Activated CD4-positive, alpha-beta memory T cell treated with anti-CD3 and anti-CD28 coated beads, Interleukin-2, amount 10 ng/mL, durations not matched to agents 7 days and 5 days (primary cell): ENCODE measurements around the gene TMEM150A. TPM values are rescaled to one million over a fixed set of nuclear protein-coding genes. Genes with fewer than 3 reads are reported as not detected.
A peak's percentile ranks its signal among the peaks of the same experiment; 100 is the strongest.
"Not testable (repeated sequence)": the region's sequence is repeated elsewhere in the genome, so short reads cannot be mapped to it uniquely, and the experiment has no call there.

Source experiments
- CTCF ChIA-PET: fragments of 350-600 bp; sonication (Branson Sonifier 250); formaldehyde crosslinking; loops from one replicate; lab custom pipeline; 2021; ENCODE audit warnings: antibody characterized with exemption, inconsistent platforms; lab: Charles Lee
- POLR2A ChIA-PET: fragments of 350-600 bp; sonication (Branson Sonifier 250); formaldehyde crosslinking; loops from one replicate; lab custom pipeline; 2021; ENCODE audit warnings: antibody characterized with exemption; lab: Charles Lee
- DNase-seq: peaks from one replicate; pipeline ENCODE4 v3.0.0-alpha.2; 2020
- H3K27ac Mint-ChIP-seq: one replicate; pipeline ENCODE4 v1.8.0; 2021; ENCODE audit warnings: mild to moderate bottlenecking, mixed read lengths
- H3K27me3 Mint-ChIP-seq: one replicate; pipeline ENCODE4 v1.8.0; 2021; ENCODE audit warnings: mixed read lengths
- H3K36me3 Mint-ChIP-seq: one replicate; pipeline ENCODE4 v1.8.0; 2021; ENCODE audit warnings: low read depth, mixed read lengths
- H3K4me1 Mint-ChIP-seq: one replicate; pipeline ENCODE4 v1.8.0; 2021; ENCODE audit warnings: mixed read lengths
- H3K4me3 Mint-ChIP-seq: one replicate; pipeline ENCODE4 v1.8.0; 2021; ENCODE audit warnings: mild to moderate bottlenecking, mixed read lengths
- H3K9me3 Mint-ChIP-seq: one replicate; pipeline ENCODE4 v1.8.0; 2021; ENCODE audit warnings: mixed read lengths
- total RNA-seq, 2 experiments: library from RNA; stranded (reverse); gene quantifications; one replicate each; pipeline ENCODE4 v1.2.3, GENCODE V29; 2021

TMEM150A gene
- total RNA-seq, 2 experiments from 2014 or later, result 1.3 to 2.0 TPM

- H3K36me3 Mint-ChIP-seq, result peaks cover 39% of the 10 kb centered on the region
- no peaks in the 10 kb centered on the region for H3K27me3 Mint-ChIP-seq
- CTCF ChIA-PET, result interaction anchor here (1.2 to 1.8 kb wide), 4 partner anchors 9 to 59 kb away, joined by 3 to 6 read pairs (median 4); no protein-coding TSS in a partner anchor
- H3K9me3 Mint-ChIP-seq, result no peaks in the 10 kb centered on the region
- POLR2A ChIA-PET, result interaction anchor here (0.6 to 4.9 kb wide), 20 partner anchors 9 to 225 kb away, joined by 3 to 38 read pairs (median 4); partner anchors contain the start of genes C2orf68, ELMOD3, GGCX and MAT2A
- H3K4me1 Mint-ChIP-seq, result peaks cover 42% of the 10 kb centered on the region
- peak overlapping the region; percentile 68 for H3K27ac Mint-ChIP-seq
- peak overlapping the region; percentile 97 for H3K4me3 Mint-ChIP-seq
- DNase-seq, result peak; percentile 35
These were observed 24.0 kb downstream of the TMEM150A start for GRCh38 chr2:85578243-85579180.

- H3K4me3 Mint-ChIP-seq, result peak within 1 kb of the TSS; percentile 97
- ChIA-PET POLR2A (interaction anchor here (0.6 to 4.9 kb wide), 18 partner anchors 10 to 399 kb away, joined by 3 to 38 read pairs (median 4); partner anchors contain the start of genes C2orf68, ELMOD3, MAT2A and RETSAT), CTCF (interaction anchor here (0.7 to 1.8 kb wide), 7 partner anchors 8 to 171 kb away, joined by 3 to 6 read pairs (median 3); partner anchors contain the start of gene GGCX)
- no peaks in the 10 kb centered on the region for H3K9me3 Mint-ChIP-seq
- H3K4me1 Mint-ChIP-seq, result peaks cover 37% of the 10 kb centered on the region
- H3K27me3 Mint-ChIP-seq, result peaks cover 2% of the 10 kb centered on the region
- peak within 1 kb of the TSS; percentile 68 for H3K27ac Mint-ChIP-seq
- peak; percentile 71 for DNase-seq
- peaks cover 31% of the 10 kb centered on the region for H3K36me3 Mint-ChIP-seq
These were observed 24.9 kb downstream of the TMEM150A start, which contains the start of gene VAMP8 for GRCh38 chr2:85577386-85578242. TSS of gene VAMP8 (plus strand) at chr2:85577586. CDS start at chr2:85577647, 61 bp downstream.

GRCh38 chr2:85577063-85577385 is 25.5 kb downstream of the TMEM150A start:
- no peak for DNase-seq
- Mint-ChIP-seq H3K4me1 (peaks cover 34% of the 10 kb centered on the region), H3K36me3 (peaks cover 26% of the 10 kb centered on the region), H3K9me3 (no peaks in the 10 kb centered on the region), H3K27ac (peak overlapping the region; percentile 68), H3K4me3 (peak overlapping the region; percentile 97), H3K27me3 (peaks cover 6% of the 10 kb centered on the region)
- ChIA-PET POLR2A (interaction anchor here (0.6 to 4.9 kb wide), 12 partner anchors 10 to 399 kb away, joined by 3 to 38 read pairs (median 6); partner anchors contain the start of genes C2orf68, ELMOD3, MAT2A and RETSAT), CTCF (interaction anchor here (0.7 to 1.8 kb wide), 6 partner anchors 15 to 665 kb away, joined by 3 to 6 read pairs (median 3); partner anchors contain the start of gene GGCX)

GRCh38 chr2:85575739-85576138 is 26.8 kb downstream of the TMEM150A start:
- Mint-ChIP-seq H3K27me3 (peaks cover 13% of the 10 kb centered on the region), H3K4me3 (no peak overlapping the region), H3K27ac (no peak overlapping the region), H3K9me3 (no peaks in the 10 kb centered on the region), H3K4me1 (peaks cover 27% of the 10 kb centered on the region), H3K36me3 (peaks cover 19% of the 10 kb centered on the region)
- CTCF ChIA-PET, result interaction anchor here (1.1 kb wide), 1 partner anchor 12 kb away, joined by 3 read pairs; no protein-coding TSS in a partner anchor
- POLR2A ChIA-PET, result interaction anchor here (2.1 kb wide), 1 partner anchor 30 kb away, joined by 5 read pairs; no protein-coding TSS in a partner anchor
- DNase-seq, result no peak

GRCh38 chr2:85566265-85566664 is 36.2 kb downstream of the TMEM150A start:
- ChIA-PET CTCF (interaction anchor here (0.7 to 1.6 kb wide), 2 partner anchors 10 to 175 kb away, joined by 3 to 4 read pairs; no protein-coding TSS in a partner anchor), POLR2A (interaction anchor here (1.2 kb wide), 1 partner anchor 12 kb away, joined by 3 read pairs; the partner anchor contains the start of gene VAMP8)
- Mint-ChIP-seq H3K9me3 (no peaks in the 10 kb centered on the region), H3K27ac (no peak overlapping the region), H3K4me1 (peaks cover 11% of the 10 kb centered on the region), H3K27me3 (peaks cover 12% of the 10 kb centered on the region), H3K4me3 (no peak overlapping the region), H3K36me3 (no peaks in the 10 kb centered on the region)
- DNase-seq, result no peak

GRCh38 chr2:85564144-85564563 is 38.3 kb downstream of the TMEM150A start:
- H3K4me1 Mint-ChIP-seq, result peaks cover 28% of the 10 kb centered on the region
- H3K4me3 Mint-ChIP-seq, result peak overlapping the region; percentile 5
- no peaks in the 10 kb centered on the region for H3K9me3 Mint-ChIP-seq
- H3K36me3 Mint-ChIP-seq, result no peaks in the 10 kb centered on the region
- H3K27me3 Mint-ChIP-seq, result no peaks in the 10 kb centered on the region
- POLR2A ChIA-PET, result no interaction called here
- CTCF ChIA-PET, result no interaction called here
- no peak overlapping the region for H3K27ac Mint-ChIP-seq
- no peak for DNase-seq

- peaks cover 8% of the 10 kb centered on the region for H3K36me3 Mint-ChIP-seq
- peak; percentile 96 for DNase-seq
- peaks cover 36% of the 10 kb centered on the region for H3K4me1 Mint-ChIP-seq
- peak within 1 kb of the TSS; percentile 90 for H3K27ac Mint-ChIP-seq
- ChIA-PET POLR2A (interaction anchor here (0.6 to 2.9 kb wide), 13 partner anchors 9 to 207 kb away, joined by 3 to 25 read pairs (median 6); partner anchors contain the start of genes ELMOD3, MAT2A, RETSAT and SH2D6), CTCF (interaction anchor here (0.6 to 2.2 kb wide), 6 partner anchors 10 to 234 kb away, joined by 3 to 27 read pairs (median 4); partner anchors contain the start of genes MAT2A and VAMP8)
- H3K9me3 Mint-ChIP-seq, result no peaks in the 10 kb centered on the region
- H3K4me3 Mint-ChIP-seq, result peak within 1 kb of the TSS; percentile 87
- H3K27me3 Mint-ChIP-seq, result no peaks in the 10 kb centered on the region
These were observed 41.0 kb downstream of the TMEM150A start, which contains the start of gene GGCX for GRCh38 chr2:85561280-85562212. TSS of gene GGCX (minus strand) at chr2:85561493. CDS start at chr2:85561428, 65 bp downstream.

GRCh38 chr2:85560812-85561279 is 41.7 kb downstream of the TMEM150A start:
- DNase-seq, result no peak
- ChIA-PET CTCF (interaction anchor here (0.6 to 2.2 kb wide), 7 partner anchors 10 to 261 kb away, joined by 3 to 27 read pairs (median 3); partner anchors contain the start of genes MAT2A, SH2D6 and VAMP8), POLR2A (interaction anchor here (0.8 to 2.9 kb wide), 16 partner anchors 8 to 234 kb away, joined by 3 to 25 read pairs (median 4); partner anchors contain the start of genes ELMOD3, MAT2A, RETSAT and RNF181)
- peaks cover 8% of the 10 kb centered on the region for H3K36me3 Mint-ChIP-seq
- H3K27ac Mint-ChIP-seq, result peak overlapping the region; percentile 90
- H3K9me3 Mint-ChIP-seq, result no peaks in the 10 kb centered on the region
- H3K27me3 Mint-ChIP-seq, result no peaks in the 10 kb centered on the region
- H3K4me3 Mint-ChIP-seq, result peak overlapping the region; percentile 87
- H3K4me1 Mint-ChIP-seq, result peaks cover 36% of the 10 kb centered on the region

GRCh38 chr2:85560403-85560726 is 42.1 kb downstream of the TMEM150A start:
- Mint-ChIP-seq H3K4me3 (peak overlapping the region; percentile 87), H3K27ac (peak overlapping the region; percentile 90), H3K4me1 (peaks cover 36% of the 10 kb centered on the region)
- H3K27me3 Mint-ChIP-seq, H3K36me3 Mint-ChIP-seq, H3K9me3 Mint-ChIP-seq, DNase-seq: not testable (repeated sequence)
- ChIA-PET CTCF (interaction anchor here (0.6 to 2.2 kb wide), 7 partner anchors 9 to 260 kb away, joined by 3 to 27 read pairs (median 3); partner anchors contain the start of genes MAT2A, SH2D6 and VAMP8), POLR2A (interaction anchor here (0.7 to 2.9 kb wide), 16 partner anchors 12 to 233 kb away, joined by 3 to 25 read pairs (median 6); partner anchors contain the start of genes ELMOD3, MAT2A, RETSAT and RNF181)

- Mint-ChIP-seq H3K36me3 (peaks cover 14% of the 10 kb centered on the region), H3K4me3 (no peak overlapping the region), H3K27me3 (no peaks in the 10 kb centered on the region), H3K4me1 (peaks cover 33% of the 10 kb centered on the region), H3K27ac (no peak overlapping the region), H3K9me3 (no peaks in the 10 kb centered on the region)
- ChIA-PET CTCF (interaction anchor here (0.6 kb wide), 1 partner anchor 166 kb away, joined by 3 read pairs; no protein-coding TSS in a partner anchor), POLR2A (interaction anchor here (1.2 to 4.1 kb wide), 2 partner anchors 12 to 18 kb away, joined by 5 to 23 read pairs; partner anchors contain the start of gene MAT2A)
- no peak for DNase-seq
These were observed 44.3 kb downstream of the TMEM150A start for GRCh38 chr2:85558160-85558559.
